OCI-LY1 (cell line): ENCODE data around the gene PKD1L1.

ENCODE experiments used
- H2AFZ ChIP-seq: fragments of 200-600 bp; sonication (generic), shearing (Covaris generic); 2 replicates; pipeline ENCODE4 v1.6.0; 2014; ENCODE audit warnings: antibody characterized with exemption, mild to moderate bottlenecking, low read length
- H3F3A ChIP-seq: fragments of 200-600 bp; sonication (generic), shearing (Covaris generic); 2 replicates; pipeline ENCODE4 v1.6.0; 2014; ENCODE audit warnings: mild to moderate bottlenecking, antibody characterized with exemption, low read length, moderate library complexity; ENCODE audit not compliant: insufficient read depth
- H3K27ac ChIP-seq: fragments of 200-600 bp; sonication (generic); 2 replicates; pipeline ENCODE4 v1.5.1; 2014; ENCODE audit warnings: low read length, mixed run types, mild to moderate bottlenecking, low read depth; ENCODE audit not compliant: poor library complexity, severe bottlenecking
- H3K27me3 ChIP-seq: fragments of 200-600 bp; sonication (generic); 2 replicates; pipeline ENCODE4 v1.6.0; 2014; ENCODE audit warnings: antibody characterized with exemption, mild to moderate bottlenecking, low read length, moderate library complexity; ENCODE audit not compliant: insufficient read depth
- H3K36me3 ChIP-seq: fragments of 200-600 bp; sonication (generic); 2 replicates; pipeline ENCODE4 v1.6.1; 2014; ENCODE audit warnings: mild to moderate bottlenecking, antibody characterized with exemption, low read length, moderate library complexity, mixed read lengths; ENCODE audit not compliant: insufficient read depth
- H3K4me1 ChIP-seq: fragments of 200-600 bp; sonication (generic); 2 replicates; pipeline ENCODE4 v1.5.1; 2014; ENCODE audit warnings: mild to moderate bottlenecking, low read length, moderate library complexity; ENCODE audit not compliant: insufficient read depth, severe bottlenecking
- H3K4me2 ChIP-seq: fragments of 200-600 bp; sonication (generic), shearing (Covaris generic); 2 replicates; pipeline ENCODE4 v1.6.1; 2014; ENCODE audit warnings: low read length
- H3K4me3 ChIP-seq: fragments of 200-600 bp; sonication (generic); 2 replicates; pipeline ENCODE4 v1.5.1; 2014; ENCODE audit warnings: low read length, low read depth, mild to moderate bottlenecking, mixed read lengths; ENCODE audit not compliant: poor library complexity, severe bottlenecking
- H3K79me2 ChIP-seq: fragments of 200-600 bp; shearing (Covaris generic); 2 replicates; pipeline ENCODE4 v1.6.1; 2016; ENCODE audit warnings: mixed run types, low read length, mixed read lengths; ENCODE audit not compliant: insufficient read depth
- H3K9ac ChIP-seq: fragments of 200-600 bp; sonication (generic), shearing (Covaris generic); 2 replicates; pipeline ENCODE4 v1.6.1; 2014; ENCODE audit warnings: mild to moderate bottlenecking, low read length, mixed read lengths
- H3K9me2 ChIP-seq: fragments of 200-600 bp; sonication (generic), shearing (Covaris generic); 2 replicates; pipeline ENCODE4 v1.6.1; 2014; ENCODE audit warnings: low read depth, mild to moderate bottlenecking, low read length, mixed read lengths
- H3K9me3 ChIP-seq: fragments of 200-600 bp; shearing (Covaris generic); 2 replicates; pipeline ENCODE4 v1.6.1; 2014; ENCODE audit warnings: low read length, mixed read lengths
- H4K20me1 ChIP-seq: fragments of 200-600 bp; sonication (generic), shearing (Covaris generic); 2 replicates; pipeline ENCODE4 v1.6.0; 2016; ENCODE audit warnings: mild to moderate bottlenecking, low read length; ENCODE audit not compliant: insufficient read depth
- EZH2 ChIP-seq: fragments of 200-600 bp; sonication (generic), shearing (Covaris generic); IDR thresholded peaks from 2 replicates; pipeline ENCODE4 v1.8.0; 2017; ENCODE audit warnings: borderline replicate concordance, mixed run types, mild to moderate bottlenecking, antibody characterized with exemption, low read length, moderate library complexity, mixed read lengths
- TF ChIP-seq, protein P1 (sequence below): fragments of 200-600 bp; sonication (generic), shearing (Covaris generic); IDR thresholded peaks from 2 replicates; pipeline ENCODE4 v1.5.1; 2017; ENCODE audit warnings: mild to moderate bottlenecking, antibody characterized with exemption, low read length, moderate library complexity, mixed read lengths

Gene PKD1L1

DNA sequence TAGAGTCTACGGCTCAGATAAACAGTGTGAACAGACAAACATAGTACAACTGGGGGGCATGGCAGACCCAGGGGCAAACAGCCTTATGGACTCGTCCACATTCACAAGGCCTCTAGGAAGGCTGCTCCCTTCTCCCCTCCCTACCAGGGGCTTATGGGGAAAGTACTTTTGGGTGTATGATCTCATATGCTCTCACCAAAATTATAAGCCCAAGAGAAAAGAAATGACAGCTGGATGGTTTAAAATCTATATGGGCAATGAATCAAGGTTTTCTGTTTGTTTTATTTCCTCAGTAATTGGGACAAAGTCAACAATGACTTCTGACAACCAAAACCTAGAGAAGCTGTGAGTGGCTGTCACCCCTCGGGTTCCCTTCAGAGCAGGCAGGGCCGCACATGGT lies 144.4 kb downstream of the PKD1L1 start:
- Histone ChIP-seq H3K9me2 (no peaks in the 10 kb centered on the region), H3K27me3 (no peaks in the 10 kb centered on the region), H3K9me3 (no peaks in the 10 kb centered on the region), H4K20me1 (no peaks in the 10 kb centered on the region), H3K27ac (no peak overlapping the region), H2AFZ (no peak overlapping the region), H3K9ac (no peak overlapping the region), H3K4me1 (peaks cover 18% of the 10 kb centered on the region), H3K79me2 (no peaks in the 10 kb centered on the region), H3K4me2 (no peak overlapping the region), H3K4me3 (no peak overlapping the region), H3K36me3 (no peaks in the 10 kb centered on the region), H3F3A (no peaks in the 10 kb centered on the region)
- TF ChIP-seq EZH2 = no peak
- TF ChIP-seq, protein P1, sequence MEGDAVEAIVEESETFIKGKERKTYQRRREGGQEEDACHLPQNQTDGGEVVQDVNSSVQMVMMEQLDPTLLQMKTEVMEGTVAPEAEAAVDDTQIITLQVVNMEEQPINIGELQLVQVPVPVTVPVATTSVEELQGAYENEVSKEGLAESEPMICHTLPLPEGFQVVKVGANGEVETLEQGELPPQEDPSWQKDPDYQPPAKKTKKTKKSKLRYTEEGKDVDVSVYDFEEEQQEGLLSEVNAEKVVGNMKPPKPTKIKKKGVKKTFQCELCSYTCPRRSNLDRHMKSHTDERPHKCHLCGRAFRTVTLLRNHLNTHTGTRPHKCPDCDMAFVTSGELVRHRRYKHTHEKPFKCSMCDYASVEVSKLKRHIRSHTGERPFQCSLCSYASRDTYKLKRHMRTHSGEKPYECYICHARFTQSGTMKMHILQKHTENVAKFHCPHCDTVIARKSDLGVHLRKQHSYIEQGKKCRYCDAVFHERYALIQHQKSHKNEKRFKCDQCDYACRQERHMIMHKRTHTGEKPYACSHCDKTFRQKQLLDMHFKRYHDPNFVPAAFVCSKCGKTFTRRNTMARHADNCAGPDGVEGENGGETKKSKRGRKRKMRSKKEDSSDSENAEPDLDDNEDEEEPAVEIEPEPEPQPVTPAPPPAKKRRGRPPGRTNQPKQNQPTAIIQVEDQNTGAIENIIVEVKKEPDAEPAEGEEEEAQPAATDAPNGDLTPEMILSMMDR = no peak

DNA sequence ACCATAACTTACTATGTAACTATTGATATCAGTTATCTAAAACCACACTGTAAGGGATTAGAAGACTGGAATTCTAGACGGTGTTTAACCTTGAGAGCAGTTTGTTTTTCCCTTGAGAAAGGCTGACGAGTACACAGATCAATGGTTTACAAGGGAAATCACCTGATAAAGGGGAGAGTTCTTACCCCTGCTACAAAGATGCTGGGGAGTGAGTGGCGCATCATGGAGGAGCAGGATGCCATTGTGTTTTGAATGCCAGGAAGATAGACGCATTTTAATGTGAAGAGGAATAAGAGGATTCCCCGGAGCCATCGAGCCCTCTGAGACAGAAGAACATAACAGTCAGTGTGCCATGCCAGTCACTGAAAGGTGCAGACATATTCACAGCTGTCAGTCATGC lies 145.2 kb downstream of the PKD1L1 start:
- H3K9me2 ChIP-seq = no peaks in the 10 kb centered on the region
- TF ChIP-seq, protein P1 = no peak
- no peak for TF ChIP-seq EZH2
- H3K27ac ChIP-seq = no peak overlapping the region

DNA sequence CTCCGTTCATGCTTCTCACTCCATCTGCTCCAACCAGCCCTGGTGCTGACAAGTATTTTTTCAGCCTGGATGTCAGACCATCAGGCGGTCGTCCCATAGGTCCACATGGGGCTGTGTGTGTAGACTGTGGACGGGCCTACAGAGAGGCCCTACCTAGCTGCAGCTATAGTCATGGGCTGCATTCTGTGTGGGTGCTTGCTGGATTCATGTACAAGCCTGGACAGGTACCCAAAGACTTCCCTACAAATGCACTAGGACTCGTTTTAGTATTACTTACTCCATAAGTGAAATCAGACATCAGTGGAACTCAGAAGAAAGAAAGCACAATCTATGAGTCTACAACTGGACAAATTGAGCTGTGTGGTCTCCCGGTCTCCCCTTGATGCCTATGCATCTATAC lies 146.8 kb downstream of the PKD1L1 start:
- no peak overlapping the region for H3K27ac ChIP-seq
- H3K4me3 ChIP-seq = no peak overlapping the region
- H3K4me2 ChIP-seq = no peak overlapping the region
- no peaks in the 10 kb centered on the region for H3K27me3 ChIP-seq
- H3F3A ChIP-seq = no peaks in the 10 kb centered on the region
- H3K9me2 ChIP-seq = no peaks in the 10 kb centered on the region
- H3K9ac ChIP-seq = no peak overlapping the region
- H4K20me1 ChIP-seq = no peaks in the 10 kb centered on the region
- H3K9me3 ChIP-seq = no peaks in the 10 kb centered on the region
- no peaks in the 10 kb centered on the region for H3K4me1 ChIP-seq
- no peaks in the 10 kb centered on the region for H3K79me2 ChIP-seq
- H3K36me3 ChIP-seq = no peaks in the 10 kb centered on the region
- no peak overlapping the region for H2AFZ ChIP-seq
- TF ChIP-seq, protein P1 = no peak
- no peak for TF ChIP-seq EZH2

More for the DNA sequence above, 145.2 kb downstream of the PKD1L1 start:
- no peaks in the 10 kb centered on the region for H3K27me3 ChIP-seq
- no peak overlapping the region for H3K4me3 ChIP-seq
- no peak overlapping the region for H2AFZ ChIP-seq
- no peak overlapping the region for H3K4me2 ChIP-seq
- H3K4me1 ChIP-seq = peaks cover 13% of the 10 kb centered on the region
- H3K79me2 ChIP-seq = no peaks in the 10 kb centered on the region
- no peaks in the 10 kb centered on the region for H4K20me1 ChIP-seq
- no peaks in the 10 kb centered on the region for H3K36me3 ChIP-seq
- H3K9ac ChIP-seq = no peak overlapping the region
- H3F3A ChIP-seq = no peaks in the 10 kb centered on the region
- no peaks in the 10 kb centered on the region for H3K9me3 ChIP-seq
